OCI-LY1 (cell line): ENCODE data around the gene SCRN1.
"Not testable (repeated sequence)": the region's sequence is repeated elsewhere in the genome, so short reads cannot be mapped to it uniquely, and the experiment has no call there.

ENCODE experiments used
- H2AFZ ChIP-seq: fragments of 200-600 bp; sonication (generic), shearing (Covaris generic); 2 replicates; pipeline ENCODE4 v1.6.0; 2014; ENCODE audit warnings: antibody characterized with exemption, mild to moderate bottlenecking, low read length
- H3F3A ChIP-seq: fragments of 200-600 bp; sonication (generic), shearing (Covaris generic); 2 replicates; pipeline ENCODE4 v1.6.0; 2014; ENCODE audit warnings: mild to moderate bottlenecking, antibody characterized with exemption, low read length, moderate library complexity; ENCODE audit not compliant: insufficient read depth
- H3K27ac ChIP-seq: fragments of 200-600 bp; sonication (generic); 2 replicates; pipeline ENCODE4 v1.5.1; 2014; ENCODE audit warnings: low read length, mixed run types, mild to moderate bottlenecking, low read depth; ENCODE audit not compliant: poor library complexity, severe bottlenecking
- H3K27me3 ChIP-seq: fragments of 200-600 bp; sonication (generic); 2 replicates; pipeline ENCODE4 v1.6.0; 2014; ENCODE audit warnings: antibody characterized with exemption, mild to moderate bottlenecking, low read length, moderate library complexity; ENCODE audit not compliant: insufficient read depth
- H3K36me3 ChIP-seq: fragments of 200-600 bp; sonication (generic); 2 replicates; pipeline ENCODE4 v1.6.1; 2014; ENCODE audit warnings: mild to moderate bottlenecking, antibody characterized with exemption, low read length, moderate library complexity, mixed read lengths; ENCODE audit not compliant: insufficient read depth
- H3K4me1 ChIP-seq: fragments of 200-600 bp; sonication (generic); 2 replicates; pipeline ENCODE4 v1.5.1; 2014; ENCODE audit warnings: mild to moderate bottlenecking, low read length, moderate library complexity; ENCODE audit not compliant: insufficient read depth, severe bottlenecking
- H3K4me2 ChIP-seq: fragments of 200-600 bp; sonication (generic), shearing (Covaris generic); 2 replicates; pipeline ENCODE4 v1.6.1; 2014; ENCODE audit warnings: low read length
- H3K4me3 ChIP-seq: fragments of 200-600 bp; sonication (generic); 2 replicates; pipeline ENCODE4 v1.5.1; 2014; ENCODE audit warnings: low read length, low read depth, mild to moderate bottlenecking, mixed read lengths; ENCODE audit not compliant: poor library complexity, severe bottlenecking
- H3K79me2 ChIP-seq: fragments of 200-600 bp; shearing (Covaris generic); 2 replicates; pipeline ENCODE4 v1.6.1; 2016; ENCODE audit warnings: mixed run types, low read length, mixed read lengths; ENCODE audit not compliant: insufficient read depth
- H3K9ac ChIP-seq: fragments of 200-600 bp; sonication (generic), shearing (Covaris generic); 2 replicates; pipeline ENCODE4 v1.6.1; 2014; ENCODE audit warnings: mild to moderate bottlenecking, low read length, mixed read lengths
- H3K9me2 ChIP-seq: fragments of 200-600 bp; sonication (generic), shearing (Covaris generic); 2 replicates; pipeline ENCODE4 v1.6.1; 2014; ENCODE audit warnings: low read depth, mild to moderate bottlenecking, low read length, mixed read lengths
- H3K9me3 ChIP-seq: fragments of 200-600 bp; shearing (Covaris generic); 2 replicates; pipeline ENCODE4 v1.6.1; 2014; ENCODE audit warnings: low read length, mixed read lengths
- H4K20me1 ChIP-seq: fragments of 200-600 bp; sonication (generic), shearing (Covaris generic); 2 replicates; pipeline ENCODE4 v1.6.0; 2016; ENCODE audit warnings: mild to moderate bottlenecking, low read length; ENCODE audit not compliant: insufficient read depth
- EZH2 ChIP-seq: fragments of 200-600 bp; sonication (generic), shearing (Covaris generic); IDR thresholded peaks from 2 replicates; pipeline ENCODE4 v1.8.0; 2017; ENCODE audit warnings: borderline replicate concordance, mixed run types, mild to moderate bottlenecking, antibody characterized with exemption, low read length, moderate library complexity, mixed read lengths
- TF ChIP-seq, protein P1 (sequence below): fragments of 200-600 bp; sonication (generic), shearing (Covaris generic); IDR thresholded peaks from 2 replicates; pipeline ENCODE4 v1.5.1; 2017; ENCODE audit warnings: mild to moderate bottlenecking, antibody characterized with exemption, low read length, moderate library complexity, mixed read lengths

SCRN1 gene

DNA sequence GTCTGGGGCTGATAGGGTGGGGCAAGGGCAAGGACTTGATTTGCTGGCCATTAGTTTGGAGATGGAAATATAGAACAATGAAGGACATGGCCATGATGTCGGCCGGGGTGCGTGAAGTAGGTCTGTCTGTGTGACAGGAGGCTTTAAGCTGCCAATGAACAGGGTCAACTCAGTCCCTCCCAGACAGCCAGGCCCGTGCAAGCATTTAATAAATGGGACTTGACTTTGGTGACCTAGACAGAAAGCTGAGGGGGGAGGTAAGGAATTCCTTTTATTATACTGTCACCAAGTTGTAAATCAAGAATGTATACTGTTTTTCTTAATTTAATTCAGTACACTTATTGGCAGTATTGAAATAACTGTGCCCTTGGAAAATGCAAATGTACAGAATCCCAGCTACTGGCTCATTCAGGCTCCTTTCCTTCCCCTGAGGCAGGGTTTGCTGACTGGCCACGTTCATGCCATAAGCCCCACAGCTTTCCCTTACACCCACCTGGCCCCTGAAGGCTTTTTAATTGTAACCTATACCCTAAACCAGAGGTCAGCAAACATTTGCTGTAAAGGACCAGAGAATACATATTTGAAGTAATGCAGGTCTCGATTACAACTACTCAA lies 96.1 kb downstream of the SCRN1 start:
- H3K9me3 ChIP-seq = no peaks in the 10 kb centered on the region
- no peak overlapping the region for H3K9ac ChIP-seq
- H3K9me2 ChIP-seq = no peaks in the 10 kb centered on the region
- H3K79me2 ChIP-seq = no peaks in the 10 kb centered on the region
- no peak overlapping the region for H3K27ac ChIP-seq
- no peak overlapping the region for H2AFZ ChIP-seq
- H3K4me1 ChIP-seq = no peaks in the 10 kb centered on the region
- H3K4me2 ChIP-seq = no peak overlapping the region
- TF ChIP-seq EZH2 = no peak
- TF ChIP-seq, protein P1, sequence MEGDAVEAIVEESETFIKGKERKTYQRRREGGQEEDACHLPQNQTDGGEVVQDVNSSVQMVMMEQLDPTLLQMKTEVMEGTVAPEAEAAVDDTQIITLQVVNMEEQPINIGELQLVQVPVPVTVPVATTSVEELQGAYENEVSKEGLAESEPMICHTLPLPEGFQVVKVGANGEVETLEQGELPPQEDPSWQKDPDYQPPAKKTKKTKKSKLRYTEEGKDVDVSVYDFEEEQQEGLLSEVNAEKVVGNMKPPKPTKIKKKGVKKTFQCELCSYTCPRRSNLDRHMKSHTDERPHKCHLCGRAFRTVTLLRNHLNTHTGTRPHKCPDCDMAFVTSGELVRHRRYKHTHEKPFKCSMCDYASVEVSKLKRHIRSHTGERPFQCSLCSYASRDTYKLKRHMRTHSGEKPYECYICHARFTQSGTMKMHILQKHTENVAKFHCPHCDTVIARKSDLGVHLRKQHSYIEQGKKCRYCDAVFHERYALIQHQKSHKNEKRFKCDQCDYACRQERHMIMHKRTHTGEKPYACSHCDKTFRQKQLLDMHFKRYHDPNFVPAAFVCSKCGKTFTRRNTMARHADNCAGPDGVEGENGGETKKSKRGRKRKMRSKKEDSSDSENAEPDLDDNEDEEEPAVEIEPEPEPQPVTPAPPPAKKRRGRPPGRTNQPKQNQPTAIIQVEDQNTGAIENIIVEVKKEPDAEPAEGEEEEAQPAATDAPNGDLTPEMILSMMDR = no peak
- 0 out of 2 replicates have a peak, but pooled peaks cover 4% of the 10 kb centered on the region for H3K27me3 ChIP-seq
- H3K4me3 ChIP-seq = no peak overlapping the region
- H4K20me1 ChIP-seq = no peaks in the 10 kb centered on the region
- H3F3A ChIP-seq = no peaks in the 10 kb centered on the region
- no peaks in the 10 kb centered on the region for H3K36me3 ChIP-seq

DNA sequence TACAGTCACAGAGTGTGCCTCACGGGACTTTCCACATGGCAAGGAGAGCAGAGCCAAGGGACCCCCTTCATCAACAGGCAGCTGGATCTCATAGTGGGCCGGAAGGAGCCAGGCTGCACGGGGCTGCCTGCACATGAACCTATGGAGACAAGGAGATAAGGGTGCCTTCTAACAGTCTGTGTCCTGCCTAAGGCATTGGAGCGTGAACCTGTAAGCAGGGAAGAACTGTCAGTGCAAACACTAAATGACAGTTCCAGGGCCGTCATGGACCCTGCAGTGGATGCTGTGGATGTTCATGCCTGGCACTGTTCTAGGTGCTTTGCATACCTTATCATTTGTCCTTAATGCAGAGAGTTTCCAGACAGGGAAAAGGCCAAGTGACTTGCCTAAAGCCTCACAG lies 97.4 kb downstream of the SCRN1 start:
- Histone ChIP-seq H2AFZ (no peak overlapping the region), H4K20me1 (no peaks in the 10 kb centered on the region)
- TF ChIP-seq, protein P1 = no peak
- TF ChIP-seq EZH2 = no peak

DNA sequence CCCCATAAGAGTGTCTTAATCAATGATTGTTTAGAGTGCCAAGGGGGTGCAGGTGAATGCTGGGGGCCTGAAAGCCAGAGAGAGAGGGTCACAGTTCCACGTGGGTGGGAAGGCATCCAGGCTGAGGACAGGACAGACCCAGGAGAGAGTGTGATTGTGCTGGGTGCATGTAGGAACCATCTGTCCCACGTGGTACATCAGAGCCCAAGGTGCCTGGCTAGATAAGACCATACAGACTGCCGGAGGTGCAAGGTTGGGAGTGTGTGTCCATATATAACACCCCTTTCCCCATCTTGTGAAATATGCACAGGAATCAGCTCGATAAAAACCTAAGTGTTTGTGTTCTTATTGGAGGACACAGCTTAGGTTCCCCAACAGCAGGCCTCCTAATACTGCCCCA lies 97.8 kb downstream of the SCRN1 start:
- TF ChIP-seq, protein P1 = no peak
- TF ChIP-seq EZH2 = no peak
- Histone ChIP-seq H3K9me3 (no peaks in the 10 kb centered on the region), H3K27ac (no peak overlapping the region), H3K27me3 (0 out of 2 replicates have a peak, but pooled peaks cover 4% of the 10 kb centered on the region), H3F3A (no peaks in the 10 kb centered on the region), H3K9ac (no peak overlapping the region), H3K4me1 (no peaks in the 10 kb centered on the region), H3K4me2 (no peak overlapping the region), H4K20me1 (no peaks in the 10 kb centered on the region), H2AFZ (no peak overlapping the region), H3K9me2 (no peaks in the 10 kb centered on the region), H3K79me2 (no peaks in the 10 kb centered on the region), H3K36me3 (no peaks in the 10 kb centered on the region), H3K4me3 (no peak overlapping the region)

More for the DNA sequence above, 97.4 kb downstream of the SCRN1 start:
- Histone ChIP-seq H3K36me3 (no peaks in the 10 kb centered on the region), H3K79me2 (no peaks in the 10 kb centered on the region), H3K4me1 (no peaks in the 10 kb centered on the region), H3K9me3 (no peaks in the 10 kb centered on the region), H3K9ac (no peak overlapping the region), H3K4me2 (no peak overlapping the region), H3K9me2 (no peaks in the 10 kb centered on the region), H3F3A (no peaks in the 10 kb centered on the region), H3K27ac (no peak overlapping the region), H3K27me3 (0 out of 2 replicates have a peak, but pooled peaks cover 4% of the 10 kb centered on the region), H3K4me3 (no peak overlapping the region)

DNA sequence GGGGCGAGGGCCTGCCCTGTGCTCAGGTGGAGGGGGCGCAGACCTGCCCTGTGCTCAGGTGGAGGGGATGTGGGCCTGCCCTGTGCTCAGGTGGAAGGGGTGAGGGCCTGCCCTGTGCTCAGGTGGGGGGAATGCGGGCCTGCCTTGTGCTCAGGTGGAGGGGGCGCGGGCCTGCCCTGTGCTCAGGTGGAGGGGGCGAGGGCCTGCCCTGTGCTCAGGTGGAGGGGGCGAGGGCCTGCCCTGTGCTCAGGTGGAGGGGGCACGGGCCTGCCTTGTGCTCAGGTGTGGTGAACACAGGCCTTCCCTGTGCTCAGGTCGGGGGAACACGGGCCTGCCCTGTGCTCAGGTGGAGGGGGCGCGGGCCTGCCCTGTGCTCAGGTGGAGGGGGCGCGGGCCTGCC lies 98.8 kb downstream of the SCRN1 start:
- H2AFZ ChIP-seq = not testable (repeated sequence)

More for the DNA sequence above, 98.8 kb downstream of the SCRN1 start:
- not testable (repeated sequence) for H4K20me1 ChIP-seq, H3K4me3 ChIP-seq, H3K4me2 ChIP-seq, H3K9ac ChIP-seq, H3K4me1 ChIP-seq, H3K27me3 ChIP-seq, H3K36me3 ChIP-seq, H3K27ac ChIP-seq, H3F3A ChIP-seq, H3K9me3 ChIP-seq, H3K79me2 ChIP-seq, H3K9me2 ChIP-seq
